ACC112 (cell line): Measurements from ENCODE around the gene DIRAS1.

Source experiments
- H2AFZ ChIP-seq: fragments of 200-600 bp; sonication (generic); one replicate; pipeline ENCODE4 v1.6.0; 2017; ENCODE audit warnings: antibody characterized with exemption, low read length; ENCODE audit not compliant: unreplicated experiment
- H3K27ac ChIP-seq: fragments of 200-600 bp; sonication (generic); 2 replicates; pipeline ENCODE4 v1.5.1; 2014; ENCODE audit warnings: low read depth, mild to moderate bottlenecking, antibody characterized with exemption, low read length, moderate library complexity
- H3K27me3 ChIP-seq: fragments of 200-600 bp; sonication (generic); 2 replicates; pipeline ENCODE4 v1.6.1; 2014; ENCODE audit warnings: mild to moderate bottlenecking, antibody characterized with exemption, low read length, moderate library complexity, mixed read lengths; ENCODE audit not compliant: insufficient read depth
- H3K36me3 ChIP-seq: fragments of 200-600 bp; sonication (generic); 2 replicates; pipeline ENCODE4 v1.6.1; 2016; ENCODE audit warnings: mild to moderate bottlenecking, antibody characterized with exemption, low read length, moderate library complexity, mixed read lengths; ENCODE audit not compliant: insufficient read depth
- H3K4me1 ChIP-seq: fragments of 200-600 bp; sonication (generic); one replicate; pipeline ENCODE4 v1.6.1; 2016; ENCODE audit warnings: low read length, mixed read lengths; ENCODE audit not compliant: insufficient read depth, unreplicated experiment, control insufficient read depth
- H3K4me3 ChIP-seq: fragments of 200-600 bp; sonication (generic); 2 replicates; pipeline ENCODE4 v1.5.1; 2014; ENCODE audit warnings: mild to moderate bottlenecking, low read depth, low read length
- H3K79me2 ChIP-seq: fragments of 200-600 bp; sonication (generic); one replicate; pipeline ENCODE4 v1.6.0; 2016; ENCODE audit warnings: low read length; ENCODE audit not compliant: control insufficient read depth, unreplicated experiment, insufficient read depth

DIRAS1 gene

GRCh38 chr19:2734589-2735288 is 13.6 kb upstream of the DIRAS1 start:
- H3K4me3 ChIP-seq = no peak overlapping the region
- no peak overlapping the region for H3K27ac ChIP-seq
- no peaks in the 10 kb centered on the region for H3K27me3 ChIP-seq
- no peak overlapping the region for H2AFZ ChIP-seq
- H3K36me3 ChIP-seq = peaks cover 7% of the 10 kb centered on the region; the same call in 1 of the 2 replicates
- H3K79me2 ChIP-seq = no peaks in the 10 kb centered on the region
- no peaks in the 10 kb centered on the region for H3K4me1 ChIP-seq

DNA sequence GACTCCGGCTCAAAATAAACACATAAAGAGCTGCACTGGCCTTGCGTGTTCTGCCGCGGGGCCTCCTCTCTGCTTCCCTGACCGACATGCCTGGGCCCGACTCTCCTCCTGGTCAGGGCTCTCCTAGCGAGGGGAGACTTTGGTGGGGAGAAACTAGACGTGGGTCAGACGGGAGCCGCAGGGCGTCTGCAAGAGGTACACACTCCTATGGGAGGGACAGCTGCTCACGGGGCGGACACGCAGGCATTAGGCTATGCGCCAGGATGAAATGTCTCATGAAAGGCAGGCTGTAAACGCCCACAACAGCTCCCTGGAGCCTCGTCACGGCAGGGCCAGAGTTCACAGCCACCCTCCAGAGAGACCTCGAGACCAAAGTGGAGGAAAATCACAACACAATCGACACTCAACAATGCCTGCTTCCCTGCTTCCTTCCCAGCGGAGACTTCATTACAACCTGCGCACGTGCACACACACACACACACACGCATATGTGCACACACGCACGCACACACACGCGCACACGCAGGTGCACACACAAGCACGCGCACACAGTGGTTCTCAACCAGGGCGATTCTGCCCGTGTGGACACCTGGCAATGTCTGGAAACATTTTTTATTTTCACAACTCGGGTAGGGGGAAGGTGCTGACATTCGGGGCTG is 12.9 kb upstream of the DIRAS1 start:
- no peak overlapping the region for H2AFZ ChIP-seq
- H3K4me3 ChIP-seq = no peak overlapping the region
- H3K27ac ChIP-seq = no peak overlapping the region
- no peaks in the 10 kb centered on the region for H3K79me2 ChIP-seq
- H3K27me3 ChIP-seq = no peaks in the 10 kb centered on the region
- no peaks in the 10 kb centered on the region for H3K4me1 ChIP-seq
- H3K36me3 ChIP-seq = peaks cover 7% of the 10 kb centered on the region; the same call in 1 of the 2 replicates

DNA sequence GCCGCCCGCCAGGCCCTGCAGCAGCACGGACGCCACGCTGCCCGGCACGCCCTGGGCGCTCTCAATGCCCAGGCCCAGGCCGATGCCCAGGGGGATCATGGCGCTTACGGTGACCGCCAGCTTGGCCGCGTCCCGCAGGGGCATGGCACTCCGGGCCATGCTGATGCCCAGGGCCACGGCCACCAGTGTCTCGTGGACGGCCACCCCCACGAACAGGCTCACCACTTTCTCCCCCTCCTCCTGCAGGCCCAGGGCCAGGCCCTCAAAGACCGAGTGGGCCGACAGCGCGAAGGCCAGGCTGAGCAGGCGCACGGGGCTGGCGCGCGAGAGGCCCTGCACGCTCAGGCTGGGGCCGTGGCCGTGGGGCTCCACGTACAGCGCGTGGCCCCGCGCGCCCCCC is 11.7 kb upstream of the DIRAS1 start:
- no peaks in the 10 kb centered on the region for H3K4me1 ChIP-seq
- no peak overlapping the region for H2AFZ ChIP-seq
- H3K4me3 ChIP-seq = no peak overlapping the region
- peaks cover 7% of the 10 kb centered on the region; the same call in 1 of the 2 replicates for H3K36me3 ChIP-seq
- H3K27ac ChIP-seq = no peak overlapping the region
- H3K79me2 ChIP-seq = no peaks in the 10 kb centered on the region
- H3K27me3 ChIP-seq = no peaks in the 10 kb centered on the region

- Histone ChIP-seq H2AFZ (no peak overlapping the region), H3K79me2 (no peaks in the 10 kb centered on the region), H3K36me3 (peaks cover 7% of the 10 kb centered on the region; the same call in 1 of the 2 replicates), H3K4me3 (no peak overlapping the region), H3K27me3 (peaks cover 1% of the 10 kb centered on the region; the same call in 1 of the 2 replicates), H3K4me1 (no peaks in the 10 kb centered on the region), H3K27ac (no peak overlapping the region)
Measured at GRCh38 chr19:2732157-2732725, 11.1 kb upstream of the DIRAS1 start.

GRCh38 chr19:2731181-2731995 is 10.2 kb upstream of the DIRAS1 start:
- Histone ChIP-seq H3K36me3 (peaks cover 2% of the 10 kb centered on the region; the same call in 1 of the 2 replicates), H3K79me2 (no peaks in the 10 kb centered on the region), H3K27ac (no peak overlapping the region), H3K4me1 (no peaks in the 10 kb centered on the region), H3K4me3 (no peak overlapping the region), H2AFZ (no peak overlapping the region), H3K27me3 (peaks cover 8% of the 10 kb centered on the region; the same call in 1 of the 2 replicates)

DNA sequence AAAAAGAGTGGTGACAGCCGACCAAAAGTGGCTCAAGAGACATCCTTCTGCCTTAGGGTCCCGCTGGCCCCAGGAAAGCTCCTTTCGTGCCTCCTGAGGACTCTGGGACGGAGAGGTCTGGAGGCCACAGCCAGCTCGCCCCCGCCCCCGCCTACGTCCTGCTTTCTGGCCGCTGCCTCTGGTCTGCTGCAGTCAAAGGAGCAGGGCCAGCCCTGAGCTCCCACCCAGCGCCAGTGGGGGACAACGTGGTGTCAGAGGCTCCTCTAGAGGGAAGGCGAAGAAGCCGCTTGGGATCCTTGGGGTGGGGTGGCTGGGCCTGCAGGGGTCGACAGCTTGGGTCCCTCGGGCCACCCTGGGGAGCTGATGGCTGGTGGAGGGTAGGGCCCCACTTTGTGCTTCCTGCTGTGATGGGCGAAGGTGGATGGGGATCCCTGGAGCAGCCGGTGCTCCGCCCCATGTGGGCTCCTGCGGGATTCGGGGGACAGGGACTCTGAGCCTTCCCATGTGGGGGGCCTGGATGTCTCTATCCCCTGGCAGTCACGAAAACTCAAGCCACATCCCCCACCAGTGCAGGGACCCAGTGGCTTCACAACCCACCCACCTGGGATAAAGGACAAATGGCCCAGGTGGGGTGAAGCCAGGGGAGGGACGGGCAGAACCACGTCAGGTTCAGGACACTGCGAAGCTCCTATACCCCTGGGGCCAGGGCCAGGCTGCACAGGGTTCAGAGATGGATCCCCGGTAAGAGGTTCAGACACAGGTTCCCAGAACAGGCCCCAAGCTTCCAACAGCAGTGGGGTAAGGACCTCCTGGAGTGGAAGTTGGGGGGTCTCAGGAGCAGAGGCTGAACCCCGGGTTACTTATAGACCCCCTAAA is 9.0 kb upstream of the DIRAS1 start:
- H3K4me3 ChIP-seq = no peak overlapping the region
- H3K27me3 ChIP-seq = peaks cover 8% of the 10 kb centered on the region; the same call in 1 of the 2 replicates
- no peaks in the 10 kb centered on the region for H3K36me3 ChIP-seq
- H3K27ac ChIP-seq = no peak overlapping the region
- H3K79me2 ChIP-seq = no peaks in the 10 kb centered on the region
- no peak overlapping the region for H2AFZ ChIP-seq
- H3K4me1 ChIP-seq = no peaks in the 10 kb centered on the region

- H3K79me2 ChIP-seq = no peaks in the 10 kb centered on the region
- peaks cover 8% of the 10 kb centered on the region; the same call in 1 of the 2 replicates for H3K27me3 ChIP-seq
- H3K4me3 ChIP-seq = no peak overlapping the region
- no peak overlapping the region for H3K27ac ChIP-seq
- H3K36me3 ChIP-seq = no peaks in the 10 kb centered on the region
- H2AFZ ChIP-seq = no peak overlapping the region
- H3K4me1 ChIP-seq = no peaks in the 10 kb centered on the region
Measured at GRCh38 chr19:2728783-2729387, 7.7 kb upstream of the DIRAS1 start.

- Histone ChIP-seq H3K27ac (no peak overlapping the region), H2AFZ (no peak overlapping the region)
Measured at GRCh38 chr19:2727640-2727944, 6.4 kb upstream of the DIRAS1 start.

GRCh38 chr19:2726904-2727639 is 5.9 kb upstream of the DIRAS1 start:
- Histone ChIP-seq H3K27ac (no peak overlapping the region), H3K36me3 (no peaks in the 10 kb centered on the region), H3K79me2 (no peaks in the 10 kb centered on the region), H2AFZ (no peak overlapping the region), H3K4me3 (no peak overlapping the region), H3K4me1 (peaks cover 4% of the 10 kb centered on the region), H3K27me3 (peaks cover 13% of the 10 kb centered on the region; the same call in 1 of the 2 replicates)

More at GRCh38 chr19:2727640-2727944, 6.4 kb upstream of the DIRAS1 start:
- Histone ChIP-seq H3K4me3 (no peak overlapping the region), H3K27me3 (peaks cover 8% of the 10 kb centered on the region; the same call in 1 of the 2 replicates), H3K4me1 (peaks cover 4% of the 10 kb centered on the region), H3K79me2 (no peaks in the 10 kb centered on the region), H3K36me3 (no peaks in the 10 kb centered on the region)
